NCI-H146 treated with DMSO at 0.1 percent for 48 hours (cell line): Measurements from ENCODE around the gene PHACTR1.
A peak's percentile ranks its signal among the peaks of the same experiment; 100 is the strongest.
"Not testable (repeated sequence)": the region's sequence is repeated elsewhere in the genome, so short reads cannot be mapped to it uniquely, and the experiment has no call there.

ENCODE experiments used
- DNase-seq: peaks from one replicate; lab custom pipeline; 2025; ENCODE audit not compliant: unreplicated experiment; lab: John Stamatoyannopoulos, UW

The PHACTR1 gene

GRCh38 chr6:13133894-13134293 lies 417.3 kb downstream of the PHACTR1 start:
- not testable (repeated sequence) for DNase-seq

- DNase-seq = no peak
Measured at GRCh38 chr6:13135152-13135551, 418.6 kb downstream of the PHACTR1 start.

- no peak for DNase-seq
Measured at GRCh38 chr6:13139119-13139518, 422.6 kb downstream of the PHACTR1 start.

- DNase-seq = no peak
Measured at GRCh38 chr6:13140980-13141379, 424.4 kb downstream of the PHACTR1 start.

GRCh38 chr6:13141387-13141786 lies 424.8 kb downstream of the PHACTR1 start:
- DNase-seq = no peak

GRCh38 chr6:13142611-13143010 lies 426.0 kb downstream of the PHACTR1 start:
- no peak for DNase-seq

- peak; percentile 21 for DNase-seq
Measured at GRCh38 chr6:13146442-13146841, 429.9 kb downstream of the PHACTR1 start.

- DNase-seq = no peak
Measured at GRCh38 chr6:13147376-13147775, 430.8 kb downstream of the PHACTR1 start.

- no peak for DNase-seq
Measured at GRCh38 chr6:13147782-13148181, 431.2 kb downstream of the PHACTR1 start.

GRCh38 chr6:13152764-13153163 lies 436.2 kb downstream of the PHACTR1 start:
- no peak for DNase-seq

GRCh38 chr6:13156381-13156780 lies 439.8 kb downstream of the PHACTR1 start:
- no peak for DNase-seq

GRCh38 chr6:13157293-13157692 lies 440.7 kb downstream of the PHACTR1 start:
- no peak for DNase-seq

GRCh38 chr6:13159300-13159699 lies 442.7 kb downstream of the PHACTR1 start:
- no peak for DNase-seq

- DNase-seq = not testable (repeated sequence)
Measured at GRCh38 chr6:13159822-13160221, 443.3 kb downstream of the PHACTR1 start.

GRCh38 chr6:13163161-13163944 lies 446.8 kb downstream of the PHACTR1 start:
- no peak for DNase-seq

GRCh38 chr6:13164291-13164690 lies 447.7 kb downstream of the PHACTR1 start:
- peak; percentile 37 for DNase-seq

GRCh38 chr6:13165502-13166172 lies 449.1 kb downstream of the PHACTR1 start:
- DNase-seq = no peak

- no peak for DNase-seq
Measured at GRCh38 chr6:13166269-13166668, 449.7 kb downstream of the PHACTR1 start.

- DNase-seq = no peak
Measured at GRCh38 chr6:13166916-13167315, 450.3 kb downstream of the PHACTR1 start.

GRCh38 chr6:13172291-13172690 lies 455.7 kb downstream of the PHACTR1 start:
- DNase-seq = no peak

GRCh38 chr6:13175087-13175486 lies 458.5 kb downstream of the PHACTR1 start:
- DNase-seq = no peak

GRCh38 chr6:13175759-13176158 lies 459.2 kb downstream of the PHACTR1 start:
- no peak for DNase-seq
